ENCODE results near the gene SLC25A30.

DNA sequence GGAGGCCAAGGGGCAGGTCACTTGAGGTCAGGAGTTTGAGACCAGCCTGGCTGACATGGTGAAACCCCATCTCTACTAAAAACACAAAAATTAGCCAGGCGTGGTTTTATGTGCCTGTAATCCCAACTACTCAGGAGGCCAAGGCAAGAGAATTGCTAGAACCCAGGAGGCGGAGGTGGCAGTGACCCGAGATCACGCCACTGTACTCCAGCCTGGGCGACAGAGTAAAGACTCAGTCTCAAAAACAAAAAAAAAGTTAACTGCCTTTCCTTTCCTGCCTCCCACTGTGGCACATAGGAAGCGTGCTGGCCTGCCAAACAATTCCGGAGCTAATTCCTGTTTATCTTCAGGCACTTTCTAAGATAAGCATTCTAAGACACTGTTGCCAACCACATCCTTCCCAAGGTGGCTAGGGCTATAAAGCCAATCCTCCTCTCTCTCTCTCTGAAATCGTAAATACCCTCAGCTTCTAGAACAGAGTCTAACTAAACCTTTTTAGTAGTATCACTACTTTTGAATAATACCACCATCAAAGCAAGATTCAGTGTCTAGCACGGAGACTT lies 21.6 kb downstream of the SLC25A30 start:
- TF ChIP-seq POLR2A (IDR thresholded peaks at IDR 0.05) (no peak), EP300 (IDR thresholded peaks at IDR 0.05) (no peak), CTCF (IDR thresholded peaks at IDR 0.05) (no peak)
